H1 (cell line): Measurements from ENCODE around the gene HIGD1B. TPM values are rescaled to one million over a fixed set of nuclear protein-coding genes. Genes with fewer than 3 reads are reported as not detected.

Experiments used
- CTCF ChIA-PET: fragments of 300-600 bp; sonication (Branson Sonifier 250); formaldehyde crosslinking; loops from one replicate; lab custom pipeline; 2021; ENCODE audit not compliant: partially characterized antibody; lab: Charles Lee
- POLR2A ChIA-PET: fragments of 300-600 bp; sonication (Branson Sonifier 250); formaldehyde crosslinking; loops from one replicate; lab custom pipeline; 2021; ENCODE audit warnings: inconsistent platforms; ENCODE audit not compliant: partially characterized antibody; lab: Charles Lee
- DNase-seq, 2 experiments: peaks; one replicate each; pipeline versions ENCODE4 v3.0.0 to v3.0.0-alpha.2; 2010 to 2022; ENCODE audit warnings: low spot score in 2 of 2, low read depth in 1 of 2, mixed read lengths in 1 of 2
- FAIRE-seq: peaks from 2 replicates; lab custom pipeline; 2011; peaks lifted over from hg19 to GRCh38; lab: Jason Lieb, UNC
- H2AFZ ChIP-seq: 2 replicates; pipeline ENCODE4 v1.8.1; 2012; ENCODE audit warnings: low read length, inconsistent platforms
- H2AK5ac ChIP-seq: 2 replicates; pipeline ENCODE4 v1.6.1; 2013; ENCODE audit warnings: low read depth, low read length
- H2BK120ac ChIP-seq: replicated peaks from 2 replicates; pipeline ENCODE3; 2013; ENCODE audit warnings: low read depth, low read length, inconsistent platforms
- H2BK12ac ChIP-seq: 2 replicates; pipeline ENCODE4 v1.6.1; 2013; ENCODE audit warnings: low read depth, low read length
- H2BK15ac ChIP-seq: 2 replicates; pipeline ENCODE4 v1.6.1; 2013; ENCODE audit warnings: low read length
- H2BK20ac ChIP-seq: 2 replicates; pipeline ENCODE4 v1.6.1; 2013; ENCODE audit warnings: low read length
- H2BK5ac ChIP-seq: 2 replicates; pipeline ENCODE4 v1.6.1; 2013; ENCODE audit warnings: low read depth, low read length
- H3K14ac ChIP-seq: 2 replicates; pipeline ENCODE4 v1.6.1; 2013; ENCODE audit warnings: inconsistent platforms; ENCODE audit not compliant: insufficient read length
- H3K18ac ChIP-seq: 2 replicates; pipeline ENCODE4 v1.6.1; 2013; ENCODE audit warnings: low read length; ENCODE audit errors: extremely low read depth
- H3K23ac ChIP-seq: 2 replicates; pipeline ENCODE4 v1.6.1; 2013; ENCODE audit warnings: inconsistent platforms; ENCODE audit not compliant: insufficient read length
- H3K23me2 ChIP-seq: 2 replicates; pipeline ENCODE4 v1.6.1; 2013; ENCODE audit warnings: low read depth, low read length
- H3K27ac ChIP-seq: 2 replicates; pipeline ENCODE4 v1.6.1; 2011; ENCODE audit warnings: low read depth, low read length, inconsistent platforms
- H3K27me3 ChIP-seq, 4 experiments: replicated peaks in 1 of 4; 1 replicate in 1 of 4; 2 replicates in 3 of 4; pipeline versions ENCODE4 v1.6.1 to v1.8.1; 2011 to 2013; ENCODE audit warnings: low read length in 3 of 4, mild to moderate bottlenecking in 3 of 4, inconsistent platforms in 2 of 4, mixed read lengths in 2 of 4, moderate library complexity in 1 of 4; ENCODE audit not compliant: control insufficient read depth in 3 of 4, insufficient read depth in 3 of 4; ENCODE audit errors: extremely low read depth in 1 of 4
- H3K36me3 ChIP-seq, 4 experiments: 2 replicates each; pipeline versions ENCODE4 v1.6.1 to v1.8.1; 2011 to 2013; ENCODE audit warnings: mild to moderate bottlenecking in 4 of 4, low read length in 3 of 4, moderate library complexity in 2 of 4, control low read depth in 1 of 4, inconsistent platforms in 1 of 4; ENCODE audit not compliant: insufficient read depth in 4 of 4, control insufficient read depth in 2 of 4
- H3K4ac ChIP-seq: replicated peaks from 2 replicates; pipeline ENCODE3; 2013; ENCODE audit warnings: low read length, low read depth, mixed read lengths, inconsistent platforms; ENCODE audit not compliant: insufficient read length
- H3K4me1 ChIP-seq, 4 experiments: replicated peaks in 1 of 4; 1 replicate in 1 of 4; 2 replicates in 3 of 4; pipeline versions ENCODE4 v1.6.1 to v1.8.1; 2011 to 2013; ENCODE audit warnings: low read length in 3 of 4, inconsistent platforms in 2 of 4, mixed read lengths in 1 of 4; ENCODE audit not compliant: insufficient read depth in 4 of 4, control insufficient read depth in 3 of 4
- H3K4me2 ChIP-seq, 2 experiments: 2 replicates each; pipeline versions ENCODE4 v1.6.1 to v1.8.1; 2011 to 2013; ENCODE audit warnings: low read depth in 2 of 2, low read length in 2 of 2, control low read depth in 1 of 2, inconsistent platforms in 1 of 2, mild to moderate bottlenecking in 1 of 2; ENCODE audit not compliant: insufficient read depth in 1 of 2
- H3K4me3 ChIP-seq, 4 experiments: fragments of 200-600, 300-600 bp in 1 of 4; sonication (generic), shearing (Covaris generic), sonication (Bioruptor Twin) in 1 of 4; 2 replicates each; pipeline versions ENCODE4 v1.5.1 to v1.8.1; 2011 to 2016; ENCODE audit warnings: low read length in 4 of 4, low read depth in 3 of 4, control low read depth in 2 of 4, inconsistent platforms in 2 of 4, mild to moderate bottlenecking in 2 of 4, mixed read lengths in 1 of 4, moderate library complexity in 1 of 4; ENCODE audit not compliant: insufficient read depth in 2 of 4; ENCODE audit errors: extremely low read depth in 1 of 4
- H3K56ac ChIP-seq: replicated peaks from 2 replicates; pipeline ENCODE3; 2013; ENCODE audit warnings: low read depth, mild to moderate bottlenecking, mixed read lengths, low read length, inconsistent platforms; ENCODE audit not compliant: insufficient read length
- H3K79me1 ChIP-seq: 2 replicates; pipeline ENCODE4 v1.6.1; 2013; ENCODE audit warnings: low read depth, low read length, control low read depth
- H3K79me2 ChIP-seq, 2 experiments: 2 replicates each; pipeline versions ENCODE4 v1.6.1 to v1.8.1; 2012 to 2013; ENCODE audit warnings: low read length in 2 of 2, mild to moderate bottlenecking in 2 of 2, inconsistent platforms in 1 of 2; ENCODE audit not compliant: insufficient read depth in 2 of 2, control insufficient read depth in 1 of 2
- H3K9ac ChIP-seq, 4 experiments: replicated peaks in 1 of 4; 1 replicate in 1 of 4; 2 replicates in 3 of 4; pipeline versions ENCODE4 v1.6.1 to v1.8.1; 2011 to 2013; ENCODE audit warnings: low read depth in 3 of 4, low read length in 3 of 4, control low read depth in 2 of 4, mild to moderate bottlenecking in 2 of 4, moderate library complexity in 2 of 4, inconsistent platforms in 1 of 4; ENCODE audit errors: extremely low read depth in 1 of 4
- H3K9me3 ChIP-seq, 2 experiments: 2 replicates each; pipeline versions ENCODE4 v1.6.1 to v1.8.1; 2012 to 2013; ENCODE audit warnings: mild to moderate bottlenecking in 2 of 2, moderate library complexity in 2 of 2, control low read depth in 1 of 2, inconsistent platforms in 1 of 2, low read depth in 1 of 2, low read length in 1 of 2, mixed read lengths in 1 of 2; ENCODE audit not compliant: insufficient read depth in 2 of 2
- H4K20me1 ChIP-seq, 2 experiments: replicated peaks in 1 of 2; 2 replicates each; pipeline versions ENCODE3 to v1.8.1; 2011 to 2013; ENCODE audit warnings: inconsistent platforms in 2 of 2, low read length in 2 of 2, mild to moderate bottlenecking in 1 of 2; ENCODE audit not compliant: insufficient read depth in 2 of 2, control insufficient read depth in 1 of 2
- H4K5ac ChIP-seq: 2 replicates; pipeline ENCODE4 v1.6.1; 2013; ENCODE audit warnings: low read length, low read depth, mixed read lengths, inconsistent platforms; ENCODE audit not compliant: insufficient read length
- H4K8ac ChIP-seq: 2 replicates; pipeline ENCODE4 v1.8.0; 2013; ENCODE audit warnings: mild to moderate bottlenecking, moderate library complexity, low read length, inconsistent platforms; ENCODE audit not compliant: insufficient read depth; ENCODE audit errors: extremely low read depth
- H4K91ac ChIP-seq: replicated peaks from 2 replicates; pipeline ENCODE3; 2013; ENCODE audit warnings: low read length, mixed read lengths, inconsistent platforms; ENCODE audit not compliant: insufficient read length
- NRF1 ChIP-seq: IDR thresholded peaks from 2 replicates; pipeline ENCODE4 v1.6.1; 2011; ENCODE audit warnings: mild to moderate bottlenecking, low read depth, low read length, improper control_type of control experiment
- TCF12 ChIP-seq: IDR thresholded peaks from 2 replicates; pipeline ENCODE4 v1.6.1; 2011; ENCODE audit warnings: low read depth, mild to moderate bottlenecking, low read length
- USF2 ChIP-seq: IDR thresholded peaks from 2 replicates; pipeline ENCODE4 v1.6.1; 2011; ENCODE audit warnings: low read length, improper control_type of control experiment
- WGBS, 2 experiments: shearing (Covaris generic) in 1 of 2; methylation state at CpG; one replicate each; pipeline versions ENCODE4 v1.1.6 to v1.1.7; 2013 to 2015; ENCODE audit warnings: low lambda C conversion rate in 2 of 2, mixed read lengths in 2 of 2, inconsistent platforms in 1 of 2, low coverage in 1 of 2, missing lambda C conversion rate in 1 of 2; ENCODE audit not compliant: insufficient replicate concordance in 2 of 2, insufficient coverage in 1 of 2, insufficient read length in 1 of 2; ENCODE audit errors: extremely low coverage in 1 of 2, missing lambda C conversion rate in 1 of 2; 5-methylcytosine and 5-hydroxymethylcytosine counted together
- polyA plus RNA-seq, 7 experiments: library from polyadenylated mRNA; depleted of rRNA in 3 of 7; stranded (reverse) in 5 of 7; unstranded in 2 of 7; fragments of >200 nt in 5 of 7; fragments of 200-250 nt in 2 of 7; gene quantifications; 1 replicate in 5 of 7; 2 replicates in 1 of 7; 4 replicates in 1 of 7; pipeline versions ENCODE4 v1.2.1 to v1.2.3, GENCODE V29; 2011 to 2013; ENCODE audit warnings: missing spikeins in 2 of 7, mixed read lengths in 2 of 7
- total RNA-seq: library from RNA; stranded (reverse); fragmentation: NEBNext Ultra II Directional; extraction: Animal tissue kit (Norgen Biotek cat#: 25700); gene quantifications from 2 replicates; pipeline ENCODE4 v1.2.1, GENCODE V29; 2021

HIGD1B gene
- total and polyA plus RNA-seq, 2 of the 8 experiments (the other 6 are each of a cell fraction or from before 2014, with no cell fraction given), result not detected

DNA sequence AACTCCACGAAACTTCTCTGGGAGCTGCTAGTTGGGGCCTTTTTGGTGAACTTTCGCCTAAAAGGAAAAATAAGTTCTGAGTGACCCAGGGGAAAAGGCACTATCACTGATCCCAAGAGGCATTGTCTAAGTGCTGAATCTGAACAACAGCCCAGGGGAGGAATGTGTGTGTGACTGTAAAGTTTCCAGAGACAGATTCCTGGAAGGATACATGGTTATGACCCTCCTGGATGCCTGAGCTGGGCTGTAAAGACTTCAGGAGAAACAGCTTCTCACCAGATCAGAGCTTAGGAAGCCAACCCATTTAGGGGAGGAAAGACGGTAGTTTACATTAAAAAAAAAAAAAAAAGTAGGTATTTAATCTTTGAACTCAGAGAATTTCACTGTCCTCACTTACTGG is 20.2 kb downstream of the HIGD1B start:
- no peaks in the 10 kb centered on the region for H3K23me2 ChIP-seq
- H3K56ac ChIP-seq, result no peak overlapping the region
- no peak overlapping the region for H4K5ac ChIP-seq
- no peak overlapping the region for H2BK5ac ChIP-seq
- peaks cover 27 to 70% (median 47%) of the 10 kb centered on the region in 4 experiments for H3K36me3 ChIP-seq
- CTCF ChIA-PET, result interaction anchor here (1.1 to 28.4 kb wide), 11 partner anchors 9 to 153 kb away, joined by 3 to 577 read pairs (median 5); partner anchors contain the start of gene HIGD1B
- peaks cover 2% of the 10 kb centered on the region in 2 experiments for H4K20me1 ChIP-seq
- H3K18ac ChIP-seq, result no peak overlapping the region
- H3K4ac ChIP-seq, result no peak overlapping the region
- H3K79me2 ChIP-seq, result no peaks in the 10 kb centered on the region
- no peak overlapping the region for H3K4me2 ChIP-seq
- no peak overlapping the region for H3K27ac ChIP-seq
- no peak overlapping the region for H3K4me3 ChIP-seq
- H3K9me3 ChIP-seq, result no peaks in the 10 kb centered on the region
- DNase-seq, result no peak
- no peak overlapping the region for H2AFZ ChIP-seq
- H3K9ac ChIP-seq, result no peak overlapping the region
- peaks cover 3% of the 10 kb centered on the region; the same call in 1 of the 2 replicates for H3K79me1 ChIP-seq
- FAIRE-seq, result no peak
- no peak overlapping the region for H2BK15ac ChIP-seq
- no peak overlapping the region for H4K8ac ChIP-seq
- H4K91ac ChIP-seq, result no peak overlapping the region
- H3K4me1 ChIP-seq, result no peaks in the 10 kb centered on the region
- POLR2A ChIA-PET, result interaction anchor here (0.7 to 3.3 kb wide), 6 partner anchors 10 to 93 kb away, joined by 3 to 12 read pairs (median 4); no protein-coding TSS in a partner anchor
- H2BK12ac ChIP-seq, result no peak overlapping the region
- WGBS, 2 experiments, result 88% methylated on average over 3 of the region's 3 CpGs; no CpG with 5 or more reads in 1 of the 2 experiments
- H3K23ac ChIP-seq, result no peak overlapping the region
- no peak overlapping the region for H2BK20ac ChIP-seq
- no peak overlapping the region for H2AK5ac ChIP-seq
- no peaks in the 10 kb centered on the region for H3K27me3 ChIP-seq
- no peak overlapping the region for H2BK120ac ChIP-seq
- no peak overlapping the region for H3K14ac ChIP-seq
- TF ChIP-seq TCF12, result no peak
- no peak for TF ChIP-seq NRF1
- TF ChIP-seq USF2, result no peak
